GM12873 (cell line): Measurements from ENCODE around the gene TICAM2.

Experiments
- CTCF ChIP-seq: IDR thresholded peaks from 2 replicates; pipeline ENCODE4 v1.5.1; 2012; ENCODE audit warnings: low read depth, mild to moderate bottlenecking, moderate library complexity, low read length, control low read depth; ENCODE audit not compliant: insufficient read depth; ENCODE audit errors: missing control alignments

TICAM2 gene

GRCh38 chr5:115601701-115602590, at the start of gene TICAM2:
TSS of gene TICAM2 (minus strand) at chr5:115602479. CDS start at chr5:115581256, 21,223 bp downstream.
- TF ChIP-seq CTCF, result peak; percentile 26

- no peak for TF ChIP-seq CTCF
Observed at GRCh38 chr5:115649541-115649940, 47.3 kb upstream of the TICAM2 start.

GRCh38 chr5:115648056-115648455, 45.8 kb upstream of the TICAM2 start:
- TF ChIP-seq CTCF, result no peak

GRCh38 chr5:115644046-115644445, 41.8 kb upstream of the TICAM2 start:
- TF ChIP-seq CTCF, result no peak

GRCh38 chr5:115641948-115642347, 39.7 kb upstream of the TICAM2 start:
- no peak for TF ChIP-seq CTCF

- no peak for TF ChIP-seq CTCF
Observed at GRCh38 chr5:115640274-115640673, 38.0 kb upstream of the TICAM2 start.

GRCh38 chr5:115639377-115639776, 37.1 kb upstream of the TICAM2 start:
- TF ChIP-seq CTCF, result no peak
